VCaP (cell line): ENCODE results near the gene IFNAR2.

Source experiments
- H3K27ac ChIP-seq: fragments of 450-650 bp; 2 replicates; pipeline ENCODE4 v1.5.1; 2017
- CTCF ChIP-seq: fragments of 450-650 bp; conservative IDR thresholded peaks from 2 replicates; pipeline ENCODE4 v1.5.1; 2017; ENCODE audit warnings: mild to moderate bottlenecking, moderate library complexity

IFNAR2 gene

GRCh38 chr21:33198346-33199099, 31.2 kb upstream of the IFNAR2 start:
- TF ChIP-seq CTCF: no peak
- no peak overlapping the region for H3K27ac ChIP-seq

- TF ChIP-seq CTCF: no peak
- H3K27ac ChIP-seq: no peak overlapping the region
Measured at GRCh38 chr21:33199100-33199464, 30.7 kb upstream of the IFNAR2 start.

- TF ChIP-seq CTCF: peak; percentile 96
- no peak overlapping the region for H3K27ac ChIP-seq
Measured at GRCh38 chr21:33199516-33200217, 30.1 kb upstream of the IFNAR2 start.

GRCh38 chr21:33201956-33202355, 27.8 kb upstream of the IFNAR2 start:
- H3K27ac ChIP-seq: peak overlapping the region; percentile 89; the same call in 1 of the 2 replicates
- TF ChIP-seq CTCF: no peak

GRCh38 chr21:33202464-33203363, 27.0 kb upstream of the IFNAR2 start:
- no peak for TF ChIP-seq CTCF
- H3K27ac ChIP-seq: peak overlapping the region; percentile 89

GRCh38 chr21:33203371-33203724, 26.4 kb upstream of the IFNAR2 start:
- H3K27ac ChIP-seq: peak overlapping the region; percentile 89
- no peak for TF ChIP-seq CTCF

- TF ChIP-seq CTCF: no peak
- H3K27ac ChIP-seq: peak overlapping the region; percentile 89; the same call in 1 of the 2 replicates
Measured at GRCh38 chr21:33205476-33205875, 24.3 kb upstream of the IFNAR2 start.
